Central memory CD8-positive, alpha-beta T cell (primary cell): Measurements from ENCODE around the gene NDUFS1.
"Not testable (repeated sequence)": the region's sequence is repeated elsewhere in the genome, so short reads cannot be mapped to it uniquely, and the experiment has no call there.

Experiments used
- ATAC-seq: fragments of 150-1000 bp; cut with Tn5 transposase; replicated peaks from 2 replicates; pipeline ENCODE4 v1.10.0; 2022; ENCODE audit warnings: mild to moderate bottlenecking, moderate FRiP score, moderate number of reproducible peaks; ENCODE audit not compliant: poor library complexity, severe bottlenecking; ENCODE audit errors: extremely low read depth
- DNase-seq, 2 donors: peaks; one replicate each; pipeline ENCODE4 v3.0.0; 2021; ENCODE audit warnings: low spot score in 2 of 2
- H3K27ac Mint-ChIP-seq: one replicate; pipeline ENCODE4 v1.8.0; 2022; ENCODE audit warnings: low read depth, mild to moderate bottlenecking, moderate library complexity, mixed read lengths
- H3K27me3 Mint-ChIP-seq: one replicate; pipeline ENCODE4 v1.8.0; 2022; ENCODE audit warnings: mixed read lengths
- H3K36me3 Mint-ChIP-seq: one replicate; pipeline ENCODE4 v1.8.0; 2022; ENCODE audit warnings: mild to moderate bottlenecking, moderate library complexity, mixed read lengths; ENCODE audit not compliant: insufficient read depth
- H3K4me1 Mint-ChIP-seq: one replicate; pipeline ENCODE4 v1.8.0; 2022; ENCODE audit warnings: mixed read lengths
- H3K4me3 Mint-ChIP-seq: one replicate; pipeline ENCODE4 v1.8.0; 2022; ENCODE audit warnings: mild to moderate bottlenecking, moderate library complexity, mixed read lengths
- H3K9me3 Mint-ChIP-seq: one replicate; pipeline ENCODE4 v1.8.0; 2022; ENCODE audit warnings: mixed read lengths

NDUFS1 gene

GRCh38 chr2:206189691-206190090, 30.4 kb upstream of the NDUFS1 start:
- ATAC-seq (no peak), DNase-seq (no peak)
- Mint-ChIP-seq H3K4me1 (no peaks in the 10 kb centered on the region), H3K27ac (no peak overlapping the region), H3K4me3 (no peak overlapping the region), H3K27me3 (peaks cover 24% of the 10 kb centered on the region), H3K9me3 (no peaks in the 10 kb centered on the region), H3K36me3 (no peaks in the 10 kb centered on the region)

- not testable (repeated sequence) for H3K4me1 Mint-ChIP-seq, ATAC-seq, H3K9me3 Mint-ChIP-seq, H3K4me3 Mint-ChIP-seq, H3K27ac Mint-ChIP-seq, H3K36me3 Mint-ChIP-seq, DNase-seq
- H3K27me3 Mint-ChIP-seq = peaks cover 14% of the 10 kb centered on the region
These were observed 22.3 kb upstream of the NDUFS1 start for GRCh38 chr2:206181526-206181925.

- ATAC-seq (no peak), DNase-seq (no peak)
- no peak overlapping the region for H3K27ac Mint-ChIP-seq
- no peaks in the 10 kb centered on the region for H3K9me3 Mint-ChIP-seq
- no peaks in the 10 kb centered on the region for H3K4me1 Mint-ChIP-seq
- no peaks in the 10 kb centered on the region for H3K36me3 Mint-ChIP-seq
- H3K27me3 Mint-ChIP-seq = peaks cover 10% of the 10 kb centered on the region
- no peak overlapping the region for H3K4me3 Mint-ChIP-seq
These were observed 17.7 kb upstream of the NDUFS1 start for GRCh38 chr2:206176901-206177300.

GRCh38 chr2:206176121-206176520, 16.9 kb upstream of the NDUFS1 start:
- DNase-seq (no peak), ATAC-seq (no peak)
- no peak overlapping the region for H3K27ac Mint-ChIP-seq
- no peaks in the 10 kb centered on the region for H3K9me3 Mint-ChIP-seq
- no peaks in the 10 kb centered on the region for H3K4me1 Mint-ChIP-seq
- peaks cover 10% of the 10 kb centered on the region for H3K27me3 Mint-ChIP-seq
- H3K36me3 Mint-ChIP-seq = no peaks in the 10 kb centered on the region
- H3K4me3 Mint-ChIP-seq = no peak overlapping the region

GRCh38 chr2:206173147-206173546, 13.9 kb upstream of the NDUFS1 start:
- H3K27me3 Mint-ChIP-seq = peaks cover 10% of the 10 kb centered on the region
- H3K4me1 Mint-ChIP-seq = no peaks in the 10 kb centered on the region
- no peaks in the 10 kb centered on the region for H3K9me3 Mint-ChIP-seq
- ATAC-seq (no peak), DNase-seq (no peak)
- H3K36me3 Mint-ChIP-seq = no peaks in the 10 kb centered on the region
- no peak overlapping the region for H3K4me3 Mint-ChIP-seq
- H3K27ac Mint-ChIP-seq = no peak overlapping the region

- not testable (repeated sequence) for H3K27ac Mint-ChIP-seq, DNase-seq, H3K4me3 Mint-ChIP-seq, H3K9me3 Mint-ChIP-seq, H3K36me3 Mint-ChIP-seq, H3K27me3 Mint-ChIP-seq, H3K4me1 Mint-ChIP-seq, ATAC-seq
These were observed 12.6 kb upstream of the NDUFS1 start for GRCh38 chr2:206171624-206172397.

- not testable (repeated sequence) for H3K4me3 Mint-ChIP-seq, H3K27me3 Mint-ChIP-seq, H3K4me1 Mint-ChIP-seq, H3K9me3 Mint-ChIP-seq, ATAC-seq, H3K27ac Mint-ChIP-seq, H3K36me3 Mint-ChIP-seq, DNase-seq
These were observed 9.0 kb upstream of the NDUFS1 start for GRCh38 chr2:206168230-206168629.

- H3K36me3 Mint-ChIP-seq = peaks cover 38% of the 10 kb centered on the region
- H3K27me3 Mint-ChIP-seq = no peaks in the 10 kb centered on the region
- no peaks in the 10 kb centered on the region for H3K9me3 Mint-ChIP-seq
- H3K27ac Mint-ChIP-seq = no peak overlapping the region
- no peak for ATAC-seq
- H3K4me3 Mint-ChIP-seq = no peak overlapping the region
- H3K4me1 Mint-ChIP-seq = peaks cover 23% of the 10 kb centered on the region
- no peak for DNase-seq
These were observed 5.1 kb upstream of the NDUFS1 start for GRCh38 chr2:206164261-206164862.

- no peaks in the 10 kb centered on the region for H3K27me3 Mint-ChIP-seq
These were observed 4.1 kb upstream of the NDUFS1 start for GRCh38 chr2:206163251-206163880.

GRCh38 chr2:206162401-206162800, 3.2 kb upstream of the NDUFS1 start:
- not testable (repeated sequence) for H3K4me3 Mint-ChIP-seq, ATAC-seq
- H3K27ac Mint-ChIP-seq = peak overlapping the region; percentile 41

More at GRCh38 chr2:206163251-206163880, 4.1 kb upstream of the NDUFS1 start:
- Mint-ChIP-seq H3K4me1 (peaks cover 31% of the 10 kb centered on the region), H3K36me3 (peaks cover 45% of the 10 kb centered on the region), H3K27ac (peak overlapping the region; percentile 41), H3K4me3 (no peak overlapping the region), H3K9me3 (no peaks in the 10 kb centered on the region)
- ATAC-seq = no peak
- no peak for DNase-seq

GRCh38 chr2:206160807-206161179, 1.5 kb upstream of the NDUFS1 start:
- ATAC-seq (no peak), DNase-seq (no peak)
- no peaks in the 10 kb centered on the region for H3K27me3 Mint-ChIP-seq
- peak overlapping the region; percentile 100 for H3K27ac Mint-ChIP-seq
- no peaks in the 10 kb centered on the region for H3K9me3 Mint-ChIP-seq
- H3K4me1 Mint-ChIP-seq = peaks cover 40% of the 10 kb centered on the region
- peaks cover 48% of the 10 kb centered on the region for H3K36me3 Mint-ChIP-seq
- peak overlapping the region; percentile 99 for H3K4me3 Mint-ChIP-seq

More at GRCh38 chr2:206162401-206162800, 3.2 kb upstream of the NDUFS1 start:
- Mint-ChIP-seq H3K36me3 (peaks cover 48% of the 10 kb centered on the region), H3K4me1 (peaks cover 40% of the 10 kb centered on the region)
- not testable (repeated sequence) for DNase-seq, H3K9me3 Mint-ChIP-seq, H3K27me3 Mint-ChIP-seq

- Mint-ChIP-seq H3K27ac (peak overlapping the region; percentile 100), H3K36me3 (peaks cover 48% of the 10 kb centered on the region), H3K27me3 (no peaks in the 10 kb centered on the region), H3K4me3 (peak overlapping the region; percentile 99), H3K9me3 (no peaks in the 10 kb centered on the region), H3K4me1 (peaks cover 40% of the 10 kb centered on the region)
- ATAC-seq = peak; percentile 9
- DNase-seq = no peak
These were observed 1.0 kb upstream of the NDUFS1 start for GRCh38 chr2:206160125-206160806.
